ENCODE measurements around the gene ATG101. TPM values are rescaled to one million over a fixed set of nuclear protein-coding genes. Genes with fewer than 3 reads are reported as not detected.

ATG101 gene
- total RNA-seq, 1 experiment from 2014 or later = 70.3 TPM

- DNase-seq (ENCODE audit: low spot score) = no peak
Measured at GRCh38 chr12:52057638-52058576, 11.9 kb upstream of the ATG101 start.

- DNase-seq (ENCODE audit: low spot score) = no peak
Measured at GRCh38 chr12:52058631-52059361, 11.0 kb upstream of the ATG101 start.

- no peak for DNase-seq (ENCODE audit: low spot score)
Measured at GRCh38 chr12:52059582-52060497, 9.9 kb upstream of the ATG101 start.

- DNase-seq (ENCODE audit: low spot score) = no peak
Measured at GRCh38 chr12:52060498-52061177, 9.1 kb upstream of the ATG101 start.

GRCh38 chr12:52061470-52062166, 8.2 kb upstream of the ATG101 start:
- no peak for DNase-seq (ENCODE audit: low spot score)

GRCh38 chr12:52062167-52063081, 7.4 kb upstream of the ATG101 start:
- DNase-seq (ENCODE audit: low spot score) = no peak

- DNase-seq (ENCODE audit: low spot score) = no peak
Measured at GRCh38 chr12:52063082-52063924, 6.5 kb upstream of the ATG101 start.

GRCh38 chr12:52063981-52064649, 5.7 kb upstream of the ATG101 start:
- no peak for DNase-seq (ENCODE audit: low spot score)

- no peak for DNase-seq (ENCODE audit: low spot score)
Measured at GRCh38 chr12:52066346-52067080, 3.3 kb upstream of the ATG101 start.

GRCh38 chr12:52067081-52067374, 2.8 kb upstream of the ATG101 start:
- DNase-seq (ENCODE audit: low spot score) = no peak

- no peak for DNase-seq (ENCODE audit: low spot score)
Measured at GRCh38 chr12:52070185-52070925, 577 bp downstream of the ATG101 start.

- DNase-seq (ENCODE audit: low spot score) = no peak
Measured at GRCh38 chr12:52073531-52074381, 4.0 kb downstream of the ATG101 start.

GRCh38 chr12:52074971-52075724, 5.4 kb downstream of the ATG101 start:
- DNase-seq (ENCODE audit: low spot score) = no peak

GRCh38 chr12:52076811-52077210, 7.0 kb downstream of the ATG101 start:
- no peak for DNase-seq (ENCODE audit: low spot score)

GRCh38 chr12:52078276-52078675, 8.5 kb downstream of the ATG101 start:
- DNase-seq (ENCODE audit: low spot score) = no peak

Measured in A172 (cell line).